AG08396 (cell line): ENCODE data around the gene MBD4.
"Not testable (repeated sequence)": the region's sequence is repeated elsewhere in the genome, so short reads cannot be mapped to it uniquely, and the experiment has no call there.

Experiments used
- DNase-seq: peaks from one replicate; pipeline ENCODE4 v3.0.0; 2012; ENCODE audit warnings: low spot score, mixed read lengths

MBD4 gene

GRCh38 chr3:129409541-129409940 is 30.2 kb downstream of the MBD4 start:
- no peak for DNase-seq

DNA sequence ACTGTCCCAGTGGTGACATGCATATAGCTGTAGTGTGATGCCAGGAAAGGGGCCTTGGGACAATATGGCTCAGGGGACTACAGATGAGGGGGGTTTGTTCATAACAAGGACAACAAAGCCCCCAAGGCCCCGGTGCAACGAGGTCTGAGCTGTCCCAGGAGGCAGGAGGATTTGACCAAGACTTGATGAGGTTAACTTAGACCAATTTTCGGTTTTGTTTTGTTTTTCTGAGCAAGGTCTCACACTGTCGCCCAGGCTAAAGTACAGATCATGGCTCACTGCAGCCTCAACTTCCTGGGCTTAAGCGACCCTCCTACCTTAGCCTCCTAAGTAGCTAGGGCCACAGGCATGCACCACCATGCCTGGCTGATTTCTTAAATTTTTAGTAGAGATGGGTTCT is 35.1 kb downstream of the MBD4 start:
- DNase-seq = no peak

- no peak for DNase-seq
These were observed 35.6 kb downstream of the MBD4 start for GRCh38 chr3:129404130-129404529.

DNA sequence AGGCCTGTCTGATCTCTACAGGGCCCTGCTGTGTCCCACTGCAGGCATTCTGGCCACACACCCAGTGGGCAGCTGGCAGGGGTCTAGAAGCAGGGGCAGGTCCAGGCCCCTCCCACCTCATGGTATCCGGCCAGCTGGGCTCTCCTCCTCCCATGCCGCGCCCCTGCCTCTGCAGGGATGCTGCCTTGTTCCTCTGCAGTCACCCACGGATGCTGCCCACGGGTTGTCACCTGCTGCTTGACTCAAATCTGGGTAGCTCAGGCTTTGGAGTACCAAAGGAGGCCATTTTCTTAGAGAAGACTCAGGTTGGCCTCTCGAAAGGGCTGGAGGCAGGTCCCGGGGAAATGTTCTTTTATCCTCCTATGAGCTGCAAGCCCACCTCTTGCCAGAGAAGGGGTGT is 36.3 kb downstream of the MBD4 start:
- no peak for DNase-seq

DNA sequence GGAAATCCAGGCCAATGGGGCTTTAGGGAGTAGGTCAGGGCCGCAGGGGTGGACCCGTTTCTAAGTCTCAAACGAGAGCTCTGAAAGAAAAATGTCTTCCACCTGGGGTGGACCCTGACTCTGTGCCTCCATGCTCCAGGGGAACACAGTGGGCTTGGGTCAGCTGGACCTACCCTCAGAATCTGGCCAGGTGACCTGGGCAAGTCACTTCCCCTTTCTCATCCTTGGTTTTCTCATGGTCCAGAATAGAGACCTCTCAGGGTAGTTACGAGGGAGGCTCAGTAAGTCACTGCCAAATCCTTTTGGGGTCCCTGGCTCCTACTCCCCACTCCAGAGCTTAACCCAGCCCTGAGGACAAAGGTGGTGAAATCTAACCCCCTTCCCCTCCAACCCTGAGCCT is 37.1 kb downstream of the MBD4 start:
- no peak for DNase-seq

- DNase-seq = no peak
These were observed 37.5 kb downstream of the MBD4 start for GRCh38 chr3:129402210-129402609.

- DNase-seq = no peak
These were observed 39.8 kb downstream of the MBD4 start for GRCh38 chr3:129399895-129400357.

- peak; percentile 83 for DNase-seq
These were observed 40.4 kb downstream of the MBD4 start for GRCh38 chr3:129399145-129399894.

- DNase-seq = peak; percentile 40
These were observed 41.0 kb downstream of the MBD4 start for GRCh38 chr3:129398803-129399144.

GRCh38 chr3:129393760-129394564 is 45.8 kb downstream of the MBD4 start:
- DNase-seq = not testable (repeated sequence)

DNA sequence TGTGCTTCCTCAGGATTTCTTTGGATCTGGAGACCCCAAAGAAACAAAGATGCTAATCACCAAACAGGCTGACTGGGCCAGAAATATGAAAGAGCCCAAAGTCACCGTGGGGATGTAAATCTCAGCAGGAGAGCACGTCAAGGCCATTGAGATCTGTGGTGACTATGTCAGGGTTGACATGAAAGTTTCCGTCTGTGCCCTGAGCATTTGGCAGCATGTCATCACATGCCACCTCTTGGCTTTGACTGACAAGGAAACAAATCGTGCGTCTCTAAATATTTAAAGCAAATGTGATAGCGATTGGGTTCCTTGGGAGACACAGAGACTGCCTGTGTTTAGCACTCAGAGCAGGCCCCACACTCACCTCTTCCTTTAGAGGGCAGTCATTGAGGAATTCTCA is 46.5 kb downstream of the MBD4 start:
- no peak for DNase-seq

- not testable (repeated sequence) for DNase-seq
These were observed 47.5 kb downstream of the MBD4 start for GRCh38 chr3:129392106-129392887.

DNA sequence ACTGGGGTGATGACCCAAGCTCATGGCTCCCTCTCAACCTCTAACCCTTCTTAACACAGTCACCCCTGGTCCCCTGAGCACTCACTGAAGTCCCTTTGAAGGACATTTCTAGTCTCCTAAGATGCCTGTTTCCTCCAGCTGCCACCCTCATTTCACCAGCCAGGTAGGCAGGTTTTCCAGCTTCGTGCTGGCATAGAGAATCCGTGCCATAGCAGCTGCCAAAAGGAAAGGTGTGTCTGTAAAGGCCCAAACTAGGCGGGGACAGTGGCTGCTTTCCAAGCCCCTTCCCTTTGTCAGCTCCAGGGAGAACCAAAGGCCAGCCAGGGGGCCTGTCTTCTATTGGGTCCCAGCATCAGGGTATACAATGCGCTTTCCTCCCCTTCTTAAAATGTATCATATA is 48.2 kb downstream of the MBD4 start:
- not testable (repeated sequence) for DNase-seq

DNA sequence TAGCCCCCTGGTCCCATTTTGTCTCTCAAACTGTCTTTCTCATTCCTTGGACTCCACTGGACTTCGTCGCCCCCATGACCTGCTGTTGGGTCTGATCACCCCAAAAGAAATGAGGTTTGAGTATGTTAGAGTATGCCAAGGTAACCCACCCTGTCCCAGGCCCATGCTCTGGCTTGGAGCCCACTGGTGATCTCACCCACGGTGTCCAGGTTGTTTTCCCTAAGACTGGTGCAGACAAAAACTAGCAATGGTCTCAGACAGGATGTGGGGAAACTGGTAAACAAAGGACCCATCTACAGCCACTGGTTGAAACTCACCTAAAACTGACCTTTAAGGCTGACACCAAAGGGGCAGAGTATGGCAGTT is 50.2 kb downstream of the MBD4 start:
- no peak for DNase-seq

- DNase-seq = not testable (repeated sequence)
These were observed 50.8 kb downstream of the MBD4 start for GRCh38 chr3:129388791-129389571.

DNA sequence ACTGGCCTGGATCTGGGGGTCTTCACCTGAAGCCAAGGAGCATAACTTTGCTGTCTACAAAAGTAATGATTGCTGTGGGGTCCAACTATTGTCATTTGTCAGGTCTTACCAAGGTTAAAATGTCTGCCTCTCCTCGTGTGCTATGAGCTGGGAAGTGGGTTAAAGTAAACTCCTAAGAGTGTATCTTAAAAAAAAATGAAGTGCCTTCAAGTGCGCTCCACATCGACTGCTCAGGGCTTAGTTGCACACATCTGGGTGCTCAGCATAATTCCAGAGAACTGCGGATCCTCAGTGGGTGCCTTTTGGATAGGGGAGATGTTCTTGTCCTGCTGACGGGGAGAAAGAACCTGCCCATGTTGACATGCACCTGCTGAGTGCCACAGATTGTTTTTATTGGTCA is 52.3 kb downstream of the MBD4 start:
- DNase-seq = no peak

GRCh38 chr3:129386984-129387383 is 52.8 kb downstream of the MBD4 start:
- no peak for DNase-seq

DNA sequence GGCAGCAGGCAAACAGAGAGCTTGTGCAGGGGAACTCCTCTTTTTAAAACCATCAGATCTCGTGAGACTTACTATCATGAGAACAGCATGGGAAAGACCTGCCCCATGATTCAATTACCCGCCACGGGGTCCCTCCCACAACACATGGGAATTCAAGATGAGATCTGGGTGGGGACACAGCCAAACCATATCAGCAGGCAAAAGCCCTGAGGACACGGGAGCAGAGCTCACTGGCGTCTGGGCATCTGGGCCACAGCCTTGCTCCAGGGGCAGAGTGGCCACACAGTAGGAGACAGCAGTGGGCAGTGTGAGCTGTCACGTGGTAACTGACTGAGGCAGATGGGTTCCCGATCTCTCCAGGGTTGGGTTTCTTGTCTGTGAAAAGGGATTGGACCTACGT is 54.2 kb downstream of the MBD4 start:
- not testable (repeated sequence) for DNase-seq

DNA sequence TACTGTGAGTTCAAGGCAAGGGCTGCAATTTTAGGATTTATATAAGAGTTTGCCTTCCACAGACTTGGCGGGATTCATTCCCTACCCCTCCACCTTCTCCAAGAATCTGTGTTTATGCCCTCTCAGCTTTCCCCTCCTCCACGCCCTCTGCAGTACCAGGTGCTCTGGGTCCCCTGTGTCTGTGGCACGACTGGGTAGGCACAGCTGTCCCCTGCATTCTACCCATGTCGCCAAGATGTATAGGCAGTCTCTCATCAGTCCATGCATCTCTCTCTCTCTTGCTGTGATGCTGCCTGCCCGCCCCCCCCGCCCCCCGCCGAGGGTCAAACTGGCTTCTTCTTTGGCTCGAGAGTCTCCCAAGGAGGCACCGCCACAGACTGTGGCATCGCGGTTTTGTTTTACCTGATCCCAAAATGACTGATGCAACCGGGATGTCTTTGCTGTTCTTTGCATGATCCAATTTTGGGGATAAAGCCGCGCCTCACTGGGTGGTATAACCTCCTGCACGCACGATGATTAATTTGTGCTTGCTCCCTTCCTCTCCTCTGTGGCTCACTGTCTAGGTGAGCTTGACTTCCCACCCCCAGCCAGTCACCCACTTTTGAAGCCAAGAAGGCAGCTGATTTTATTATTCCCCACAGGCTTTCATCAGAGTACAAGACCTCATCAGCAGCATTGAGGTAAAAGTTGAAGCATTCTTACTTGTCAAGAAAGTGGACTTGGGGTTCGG is 55.0 kb downstream of the MBD4 start:
- DNase-seq = no peak

DNA sequence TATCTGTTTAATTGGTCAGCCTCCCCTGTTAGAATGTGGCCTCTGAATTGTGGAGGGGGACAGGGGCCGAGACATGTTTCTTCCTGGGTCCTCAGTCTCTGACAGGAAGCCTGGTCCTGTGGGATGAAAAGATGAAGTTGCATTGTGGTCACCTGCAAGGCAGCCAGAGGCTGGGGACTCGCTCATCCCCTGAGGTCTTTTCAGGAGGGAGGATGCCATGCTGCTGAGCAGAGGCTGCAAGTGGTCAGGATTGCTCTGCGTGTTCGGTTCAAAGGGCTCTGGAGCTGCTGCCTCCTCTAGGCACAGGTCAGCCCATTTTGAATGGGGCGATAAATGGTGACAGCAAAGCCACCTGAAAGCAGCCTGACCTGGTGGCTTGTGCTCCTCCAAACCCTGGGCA is 55.6 kb downstream of the MBD4 start:
- not testable (repeated sequence) for DNase-seq

DNA sequence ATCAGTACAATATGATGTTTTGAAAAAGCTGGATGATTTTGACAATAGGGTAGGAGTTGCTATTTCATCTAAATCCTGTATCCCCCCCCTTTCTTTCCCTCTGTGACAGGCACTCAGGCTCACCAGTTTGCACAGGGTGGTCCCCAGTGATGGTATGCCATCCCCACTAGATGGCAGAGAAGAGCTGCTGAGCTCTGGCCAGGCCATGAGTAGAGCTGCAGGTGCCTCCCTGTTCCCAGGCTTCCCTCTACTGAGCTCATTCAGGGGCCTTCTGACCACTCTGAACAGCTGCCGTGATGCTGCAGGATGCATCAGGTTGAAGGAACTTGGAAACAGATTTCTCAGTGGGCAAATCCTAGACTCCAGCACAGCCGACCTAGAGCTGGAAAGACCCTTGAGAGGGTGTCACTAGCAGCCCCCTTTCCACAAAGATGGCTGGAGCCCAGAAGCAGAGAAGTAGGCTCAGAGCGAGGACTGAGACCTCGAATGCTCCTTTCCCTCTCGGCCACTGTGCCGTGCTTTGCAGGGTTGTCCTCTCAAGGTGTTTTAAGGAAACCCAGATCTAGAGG is 56.4 kb downstream of the MBD4 start:
- DNase-seq = peak; percentile 83
